OCI-LY3 (cell line): ENCODE measurements around the gene MAL.

Experiments
- H2AFZ ChIP-seq: fragments of 200-600, 300-600 bp; shearing (Covaris generic); 2 replicates; pipeline ENCODE4 v1.6.0; 2014; ENCODE audit warnings: antibody characterized with exemption, low read depth, low read length
- H3K27ac ChIP-seq: fragments of 200-600, 300-600 bp; sonication (generic); 2 replicates; pipeline ENCODE4 v1.5.1; 2014; ENCODE audit warnings: mild to moderate bottlenecking, low read length, moderate library complexity, mixed read lengths
- H3K27me3 ChIP-seq: fragments of 200-600, 300-600 bp; sonication (generic); 2 replicates; pipeline ENCODE4 v1.6.1; 2014; ENCODE audit warnings: low read depth, low read length, mixed read lengths
- H3K36me3 ChIP-seq: fragments of 200-600, 300-600 bp; sonication (generic); replicated peaks from 2 replicates; pipeline ENCODE3; 2014; ENCODE audit warnings: low read depth, low read length, mixed read lengths
- H3K4me1 ChIP-seq: fragments of 300-600, 200-600 bp; sonication (generic); 2 replicates; pipeline ENCODE4 v1.6.1; 2014; ENCODE audit warnings: low read length, mixed read lengths
- H3K4me2 ChIP-seq: fragments of 200-600, 300-600 bp; sonication (generic); 2 replicates; pipeline ENCODE4 v1.6.1; 2014; ENCODE audit warnings: low read length, mixed read lengths
- H3K4me3 ChIP-seq: fragments of 300-600, 200-600 bp; sonication (generic); 2 replicates; pipeline ENCODE4 v1.5.1; 2014; ENCODE audit warnings: antibody characterized with exemption, mild to moderate bottlenecking, low read length, moderate library complexity
- H3K79me2 ChIP-seq: fragments of 300-600, 200-600 bp; shearing (Covaris generic); 2 replicates; pipeline ENCODE4 v1.6.1; 2014; ENCODE audit warnings: mild to moderate bottlenecking, low read length, mixed read lengths
- H3K9ac ChIP-seq: fragments of 300-600, 200-600 bp; shearing (Covaris generic); 2 replicates; pipeline ENCODE4 v1.6.0; 2014; ENCODE audit warnings: mild to moderate bottlenecking, low read length, moderate library complexity
- H3K9me3 ChIP-seq: fragments of 200-600, 300-600 bp; shearing (Covaris generic); 2 replicates; pipeline ENCODE4 v1.6.1; 2014; ENCODE audit warnings: low read length, mixed read lengths; ENCODE audit not compliant: insufficient read depth
- H4K20me1 ChIP-seq: fragments of 200-600, 300-600 bp; sonication (generic); 2 replicates; pipeline ENCODE4 v1.6.1; 2016; ENCODE audit warnings: low read length, mixed read lengths; ENCODE audit not compliant: insufficient read depth
- EZH2phosphoT487 ChIP-seq: fragments of 200-600 bp; shearing (Covaris generic); IDR thresholded peaks from 2 replicates; pipeline ENCODE4 v1.6.1; 2018; ENCODE audit warnings: antibody characterized with exemption, mixed run types, low read depth
- TF ChIP-seq, protein P1 (sequence below): fragments of 200-600, 300-600 bp; sonication (generic); IDR thresholded peaks from 2 replicates; pipeline ENCODE4 v1.5.1; 2014; ENCODE audit warnings: antibody characterized with exemption, low read length, low read depth

Gene MAL

GRCh38 chr2:95073856-95074662, 48.6 kb downstream of the MAL start:
- no peak overlapping the region for H3K27ac ChIP-seq
- H3K9me3 ChIP-seq: no peaks in the 10 kb centered on the region
- H4K20me1 ChIP-seq: no peaks in the 10 kb centered on the region
- no peak overlapping the region for H3K9ac ChIP-seq
- no peak overlapping the region for H3K4me2 ChIP-seq
- peaks cover 7% of the 10 kb centered on the region; the same call in 1 of the 2 replicates for H3K4me1 ChIP-seq
- H3K4me3 ChIP-seq: no peak overlapping the region
- no peaks in the 10 kb centered on the region for H3K36me3 ChIP-seq
- no peaks in the 10 kb centered on the region for H3K79me2 ChIP-seq
- TF ChIP-seq EZH2phosphoT487: no peak
- TF ChIP-seq, protein P1, sequence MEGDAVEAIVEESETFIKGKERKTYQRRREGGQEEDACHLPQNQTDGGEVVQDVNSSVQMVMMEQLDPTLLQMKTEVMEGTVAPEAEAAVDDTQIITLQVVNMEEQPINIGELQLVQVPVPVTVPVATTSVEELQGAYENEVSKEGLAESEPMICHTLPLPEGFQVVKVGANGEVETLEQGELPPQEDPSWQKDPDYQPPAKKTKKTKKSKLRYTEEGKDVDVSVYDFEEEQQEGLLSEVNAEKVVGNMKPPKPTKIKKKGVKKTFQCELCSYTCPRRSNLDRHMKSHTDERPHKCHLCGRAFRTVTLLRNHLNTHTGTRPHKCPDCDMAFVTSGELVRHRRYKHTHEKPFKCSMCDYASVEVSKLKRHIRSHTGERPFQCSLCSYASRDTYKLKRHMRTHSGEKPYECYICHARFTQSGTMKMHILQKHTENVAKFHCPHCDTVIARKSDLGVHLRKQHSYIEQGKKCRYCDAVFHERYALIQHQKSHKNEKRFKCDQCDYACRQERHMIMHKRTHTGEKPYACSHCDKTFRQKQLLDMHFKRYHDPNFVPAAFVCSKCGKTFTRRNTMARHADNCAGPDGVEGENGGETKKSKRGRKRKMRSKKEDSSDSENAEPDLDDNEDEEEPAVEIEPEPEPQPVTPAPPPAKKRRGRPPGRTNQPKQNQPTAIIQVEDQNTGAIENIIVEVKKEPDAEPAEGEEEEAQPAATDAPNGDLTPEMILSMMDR: no peak
- H2AFZ ChIP-seq: no peak overlapping the region
- peaks cover 14% of the 10 kb centered on the region for H3K27me3 ChIP-seq

GRCh38 chr2:95074663-95075439, 49.3 kb downstream of the MAL start:
- Histone ChIP-seq H4K20me1 (no peaks in the 10 kb centered on the region), H3K9ac (no peak overlapping the region), H3K36me3 (no peaks in the 10 kb centered on the region), H3K27me3 (peaks cover 14% of the 10 kb centered on the region), H3K4me2 (no peak overlapping the region), H3K4me1 (peaks cover 7% of the 10 kb centered on the region; the same call in 1 of the 2 replicates), H3K4me3 (no peak overlapping the region), H2AFZ (no peak overlapping the region), H3K9me3 (no peaks in the 10 kb centered on the region), H3K79me2 (no peaks in the 10 kb centered on the region), H3K27ac (no peak overlapping the region)
- TF ChIP-seq EZH2phosphoT487: no peak
- TF ChIP-seq, protein P1: no peak

- H3K27ac ChIP-seq: no peak overlapping the region
- H3K36me3 ChIP-seq: no peaks in the 10 kb centered on the region
- H4K20me1 ChIP-seq: no peaks in the 10 kb centered on the region
- no peak overlapping the region for H3K4me3 ChIP-seq
- H3K9ac ChIP-seq: no peak overlapping the region
- H3K4me1 ChIP-seq: peaks cover 7% of the 10 kb centered on the region; the same call in 1 of the 2 replicates
- H3K9me3 ChIP-seq: no peaks in the 10 kb centered on the region
- H2AFZ ChIP-seq: no peak overlapping the region
- H3K27me3 ChIP-seq: peaks cover 14% of the 10 kb centered on the region
- TF ChIP-seq, protein P1: no peak
- TF ChIP-seq EZH2phosphoT487: no peak
- H3K79me2 ChIP-seq: no peaks in the 10 kb centered on the region
- no peak overlapping the region for H3K4me2 ChIP-seq
Measured at GRCh38 chr2:95075440-95076132, 50.1 kb downstream of the MAL start.
